Measurements from ENCODE around the gene ATP10D. TPM values are rescaled to one million over a fixed set of nuclear protein-coding genes. Genes with fewer than 3 reads are reported as not detected.
"Not testable (repeated sequence)": the region's sequence is repeated elsewhere in the genome, so short reads cannot be mapped to it uniquely, and the experiment has no call there.

ATP10D gene
- total RNA-seq, 4 donors from 2014 or later: 13.5 to 28.2 (median 18.0) TPM

DNA sequence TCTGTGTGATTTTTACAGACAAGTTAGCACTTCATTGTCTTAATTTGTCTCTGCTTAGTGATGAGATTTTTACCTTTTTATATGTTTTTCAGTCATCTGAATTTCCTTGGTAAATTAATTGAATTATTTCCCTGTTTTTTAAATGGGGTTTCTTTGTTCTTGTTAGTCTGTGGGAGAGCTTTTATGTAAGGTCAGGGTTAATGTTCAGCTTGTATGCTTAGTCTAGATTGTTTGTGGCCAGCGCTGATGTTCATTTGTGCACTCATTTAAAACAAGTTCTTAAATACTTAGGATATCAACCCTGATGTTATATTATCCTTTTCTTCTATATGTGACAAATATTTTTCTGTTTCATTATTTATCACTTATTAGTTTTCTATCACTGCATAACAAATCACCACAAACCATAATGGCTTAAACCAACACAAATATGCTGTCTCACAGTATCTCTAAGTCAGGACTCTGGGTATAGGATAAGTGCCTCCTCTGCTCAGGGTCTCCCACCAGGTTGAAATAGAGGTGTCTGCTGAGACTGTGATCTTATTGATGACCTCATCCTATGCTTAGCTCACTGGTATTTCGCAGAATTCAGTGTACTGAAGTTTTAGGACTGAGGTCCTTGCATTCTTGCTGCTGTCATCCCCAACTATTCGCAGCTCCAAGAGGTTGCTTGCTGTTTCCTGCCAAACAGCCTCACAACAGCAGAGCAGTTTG, 53.2 kb downstream of the ATP10D start:
- 68 to 73% methylated on average over 3 of the region's 3 CpGs for WGBS, 2 donors
- Histone ChIP-seq H3K4me3 (no peak overlapping the region), H3K27ac (no peak overlapping the region), H3K9me3 (no peaks in the 10 kb centered on the region), H3K36me3 (peaks cover 0 to 76% (median 0%) of the 10 kb centered on the region in 3 donors), H3K27me3 (no peaks in the 10 kb centered on the region), H3K4me1 (no peaks in the 10 kb centered on the region)
- no peak for DNase-seq (ENCODE audit: low spot score in 2 of 2)
- TF ChIP-seq EP300 (IDR thresholded peaks at IDR 0.05) (no peak), POLR2A (IDR thresholded peaks at IDR 0.05) (no peak)
- TF ChIP-seq, protein P1, sequence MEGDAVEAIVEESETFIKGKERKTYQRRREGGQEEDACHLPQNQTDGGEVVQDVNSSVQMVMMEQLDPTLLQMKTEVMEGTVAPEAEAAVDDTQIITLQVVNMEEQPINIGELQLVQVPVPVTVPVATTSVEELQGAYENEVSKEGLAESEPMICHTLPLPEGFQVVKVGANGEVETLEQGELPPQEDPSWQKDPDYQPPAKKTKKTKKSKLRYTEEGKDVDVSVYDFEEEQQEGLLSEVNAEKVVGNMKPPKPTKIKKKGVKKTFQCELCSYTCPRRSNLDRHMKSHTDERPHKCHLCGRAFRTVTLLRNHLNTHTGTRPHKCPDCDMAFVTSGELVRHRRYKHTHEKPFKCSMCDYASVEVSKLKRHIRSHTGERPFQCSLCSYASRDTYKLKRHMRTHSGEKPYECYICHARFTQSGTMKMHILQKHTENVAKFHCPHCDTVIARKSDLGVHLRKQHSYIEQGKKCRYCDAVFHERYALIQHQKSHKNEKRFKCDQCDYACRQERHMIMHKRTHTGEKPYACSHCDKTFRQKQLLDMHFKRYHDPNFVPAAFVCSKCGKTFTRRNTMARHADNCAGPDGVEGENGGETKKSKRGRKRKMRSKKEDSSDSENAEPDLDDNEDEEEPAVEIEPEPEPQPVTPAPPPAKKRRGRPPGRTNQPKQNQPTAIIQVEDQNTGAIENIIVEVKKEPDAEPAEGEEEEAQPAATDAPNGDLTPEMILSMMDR (IDR thresholded peaks at IDR 0.05): no peak

- TF ChIP-seq POLR2A (IDR thresholded peaks at IDR 0.05) (no peak), EP300 (IDR thresholded peaks at IDR 0.05) (no peak)
- TF ChIP-seq, protein P1 (IDR thresholded peaks at IDR 0.05): no peak
- Histone ChIP-seq H3K36me3 (peaks cover 0 to 75% (median 0%) of the 10 kb centered on the region in 3 donors), H3K27ac (no peak overlapping the region), H3K4me3 (no peak overlapping the region), H3K9me3 (no peaks in the 10 kb centered on the region), H3K27me3 (no peaks in the 10 kb centered on the region), H3K4me1 (no peaks in the 10 kb centered on the region)
- WGBS, 2 donors: 80 to 88% methylated on average over 2 of the region's 2 CpGs
- DNase-seq (ENCODE audit: low spot score in 2 of 2): no peak
Observed at GRCh38 chr4:47538825-47539154, 53.7 kb downstream of the ATP10D start.

DNA sequence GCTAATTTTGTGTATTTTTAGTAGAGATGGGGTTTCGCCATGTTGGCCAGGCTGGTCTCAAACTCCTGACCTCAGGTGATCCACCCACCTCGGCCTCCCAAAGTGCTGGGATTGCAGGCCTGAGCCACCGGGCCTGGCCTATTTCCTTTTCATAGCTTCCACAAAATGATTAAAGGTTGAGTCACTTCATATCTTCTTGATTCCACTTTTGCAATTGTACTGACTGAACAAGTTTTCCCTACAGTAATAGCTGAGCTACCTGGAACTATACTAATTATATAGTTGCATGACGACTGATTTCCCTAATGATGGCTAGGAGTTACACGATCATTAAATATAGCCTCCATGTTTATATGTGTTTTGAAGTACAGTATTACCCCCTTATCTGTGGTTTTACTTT, 57.6 kb downstream of the ATP10D start:
- DNase-seq (ENCODE audit: low spot score in 2 of 2); H3K9me3 ChIP-seq; H3K27me3 ChIP-seq; H3K4me1 ChIP-seq; H3K27ac ChIP-seq; H3K4me3 ChIP-seq: not testable (repeated sequence)
- H3K36me3 ChIP-seq: peaks cover 0 to 64% (median 0%) of the 10 kb centered on the region in 3 donors
- WGBS, 2 donors: 84 to 92% methylated on average over 5 of the region's 5 CpGs

- Histone ChIP-seq H3K36me3 (peaks cover 0 to 69% (median 0%) of the 10 kb centered on the region in 3 donors), H3K27ac (no peak overlapping the region), H3K4me1 (no peaks in the 10 kb centered on the region), H3K4me3 (no peak overlapping the region), H3K9me3 (no peaks in the 10 kb centered on the region), H3K27me3 (no peaks in the 10 kb centered on the region)
- 71 to 74% methylated on average over 2 of the region's 2 CpGs for WGBS, 2 donors
- no peak for DNase-seq (ENCODE audit: low spot score in 2 of 2)
- TF ChIP-seq POLR2A (IDR thresholded peaks at IDR 0.05) (no peak), EP300 (IDR thresholded peaks at IDR 0.05) (no peak)
- TF ChIP-seq, protein P1 (IDR thresholded peaks at IDR 0.05): no peak
Observed at GRCh38 chr4:47543331-47543730, 58.3 kb downstream of the ATP10D start.

DNA sequence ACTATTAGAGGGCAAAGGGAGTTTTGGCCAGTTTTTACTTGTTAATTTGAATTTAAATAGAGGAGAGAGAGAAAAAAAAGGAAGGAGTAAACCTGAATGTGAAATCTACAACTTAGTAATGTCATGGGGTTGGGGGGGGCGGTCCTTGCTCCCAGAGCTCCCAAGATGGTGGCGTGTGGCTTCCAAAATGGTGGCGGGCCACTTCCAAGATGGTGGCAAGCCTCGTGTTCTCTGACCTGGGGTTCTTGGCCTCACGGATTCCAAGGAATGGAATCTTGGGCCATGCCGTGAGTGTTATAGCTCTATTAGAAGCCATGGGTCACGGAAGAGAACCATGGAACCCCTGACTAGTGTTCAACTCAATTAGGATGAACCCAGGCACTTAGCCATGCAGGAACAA, 65.3 kb downstream of the ATP10D start:
- DNase-seq (ENCODE audit: low spot score in 2 of 2); H3K4me1 ChIP-seq; H3K4me3 ChIP-seq; H3K27ac ChIP-seq; H3K27me3 ChIP-seq; H3K9me3 ChIP-seq: not testable (repeated sequence)
- 88 to 98% methylated on average over 7 of the region's 7 CpGs for WGBS, 2 donors
- peaks cover 0 to 82% (median 0%) of the 10 kb centered on the region in 3 donors for H3K36me3 ChIP-seq

DNA sequence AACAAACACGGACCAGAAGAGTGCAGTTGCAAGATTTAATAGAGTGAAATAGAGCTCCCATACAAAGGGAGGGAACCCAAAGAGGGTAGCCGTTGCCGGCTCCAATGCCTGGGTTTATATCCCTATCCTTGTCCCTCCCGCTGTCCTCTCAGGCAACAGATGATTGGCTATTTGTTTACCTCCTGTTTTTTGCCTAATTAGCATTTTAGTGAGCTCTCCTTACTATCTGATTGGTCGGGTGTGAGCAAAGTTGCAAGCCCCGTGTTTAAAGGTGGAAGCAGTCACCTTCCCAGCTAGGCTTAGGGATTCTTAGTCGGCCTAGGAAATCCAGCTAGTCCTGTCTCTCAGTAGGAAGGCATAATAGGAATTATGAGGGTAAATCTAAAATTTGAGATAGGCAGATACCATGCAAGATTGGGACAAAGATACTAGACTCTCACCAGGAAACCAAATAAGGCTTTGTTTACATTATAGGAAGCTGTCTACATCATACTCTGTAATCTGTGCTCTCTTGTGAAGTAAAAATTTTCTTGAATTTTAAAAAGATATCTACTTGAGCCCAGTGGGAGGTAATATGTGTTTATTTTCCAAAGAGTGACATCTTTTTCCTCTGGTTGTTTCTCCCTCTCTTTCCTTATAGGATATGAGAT, 65.9 kb downstream of the ATP10D start:
- 93 to 96% methylated on average over 7 of the region's 7 CpGs for WGBS, 2 donors
- Histone ChIP-seq H3K27ac (no peak overlapping the region), H3K27me3 (no peaks in the 10 kb centered on the region), H3K9me3 (no peaks in the 10 kb centered on the region), H3K4me1 (peaks cover 0 to 7% (median 0%) of the 10 kb centered on the region in 4 donors), H3K4me3 (no peak overlapping the region), H3K36me3 (peaks cover 0 to 80% (median 0%) of the 10 kb centered on the region in 3 donors)
- no peak for DNase-seq (ENCODE audit: low spot score in 2 of 2)
- TF ChIP-seq EP300 (IDR thresholded peaks at IDR 0.05): no peak
- TF ChIP-seq, protein P1 (IDR thresholded peaks at IDR 0.05): no peak
- no peak for TF ChIP-seq POLR2A (IDR thresholded peaks at IDR 0.05)

Measured in tibial nerve (tissue), 4 donors.